Panc1 (cell line): ENCODE data around the gene KRTAP12-3. TPM values are rescaled to one million over a fixed set of nuclear protein-coding genes. Genes with fewer than 3 reads are reported as not detected.

Source experiments
- ATAC-seq: fragments of 200-7000 bp; cut with Tn5 transposase; 2 replicates; pipeline ENCODE4 v1.9.1; 2020; ENCODE audit warnings: mild to moderate bottlenecking, moderate library complexity
- BruUV-seq: library from RNA; stranded (reverse); fragments of 400-500 nt; replicated peaks from 2 replicates; lab custom pipeline; 2021; lab: Mats Ljungman, UMichigan
- CTCF ChIA-PET: fragments of 300-600 bp; sonication (Branson Sonifier 250); formaldehyde crosslinking; loops from one replicate; lab custom pipeline; 2022; ENCODE audit warnings: antibody characterized with exemption; lab: Charles Lee
- POLR2A ChIA-PET: fragments of 300-600 bp; sonication (Branson Sonifier 250); formaldehyde crosslinking; loops from one replicate; lab custom pipeline; 2022; ENCODE audit warnings: antibody characterized with exemption; lab: Charles Lee
- DNase-seq: peaks from one replicate; pipeline ENCODE4 v3.0.0-alpha.2; 2010; ENCODE audit warnings: low read depth, low spot score
- H3K27ac ChIP-seq: 2 replicates; pipeline ENCODE4 v1.5.1; 2011; ENCODE audit warnings: mild to moderate bottlenecking, low read length, inconsistent platforms
- H3K27me3 ChIP-seq: fragments of 200-500 bp; sonication (Bioruptor generic); 2 replicates; pipeline ENCODE4 v1.6.0; 2014; ENCODE audit warnings: low read length, inconsistent platforms; ENCODE audit not compliant: control insufficient read depth, insufficient read depth
- H3K36me3 ChIP-seq: fragments of 200-500 bp; sonication (Bioruptor generic); 2 replicates; pipeline ENCODE4 v1.5.1; 2014; ENCODE audit warnings: inconsistent platforms, mild to moderate bottlenecking, low read length, moderate library complexity; ENCODE audit not compliant: control insufficient read depth, insufficient read depth
- H3K4me1 ChIP-seq: 2 replicates; pipeline ENCODE4 v1.5.1; 2011; ENCODE audit warnings: inconsistent platforms, mild to moderate bottlenecking, low read length, moderate library complexity; ENCODE audit not compliant: control insufficient read depth, insufficient read depth
- H3K4me3 ChIP-seq, 2 experiments: 2 replicates each; pipeline ENCODE4 v1.5.1; 2011 to 2012; ENCODE audit warnings: low read depth in 2 of 2, low read length in 2 of 2, mild to moderate bottlenecking in 2 of 2, inconsistent platforms in 1 of 2, moderate library complexity in 1 of 2
- H3K9me3 ChIP-seq: fragments of 200-500 bp; sonication (Bioruptor generic); 2 replicates; pipeline ENCODE4 v1.5.1; 2014; ENCODE audit warnings: low read depth, mild to moderate bottlenecking, inconsistent platforms, low read length, moderate library complexity; ENCODE audit not compliant: control insufficient read depth, insufficient read depth
- CTCF ChIP-seq: fragments of 450-650 bp; IDR thresholded peaks from 2 replicates; pipeline ENCODE4 v1.5.1; 2017; ENCODE audit warnings: mild to moderate bottlenecking
- POLR2AphosphoS5 ChIP-seq: IDR thresholded peaks from 2 replicates; pipeline ENCODE4 v1.6.1; 2012; ENCODE audit warnings: mild to moderate bottlenecking, low read depth, low read length, moderate library complexity
- REST ChIP-seq, 2 experiments: IDR thresholded peaks; 2 replicates each; pipeline ENCODE4 v1.6.1; 2011 to 2012; ENCODE audit warnings: low read depth in 2 of 2, control low read depth in 1 of 2, low read length in 1 of 2, mild to moderate bottlenecking in 1 of 2, moderate library complexity in 1 of 2; ENCODE audit not compliant: insufficient read depth in 1 of 2
- SIN3A ChIP-seq: IDR thresholded peaks from 2 replicates; pipeline ENCODE4 v1.6.1; 2012; ENCODE audit warnings: low read depth, mild to moderate bottlenecking, low read length, moderate library complexity, borderline replicate concordance; ENCODE audit not compliant: insufficient read depth
- TCF7L2 ChIP-seq: IDR thresholded peaks from 2 replicates; pipeline ENCODE4 v1.6.1; 2011; ENCODE audit warnings: mild to moderate bottlenecking, low read depth, low read length, inconsistent platforms
- in situ Hi-C: cut with HindIII; loops from 2 replicates; pipeline ENCODE4 v1.10.0; 2016; ENCODE audit warnings: low sequenced_read_pairs, low pct_unique_long_range_greater_than_20kb
- intact Hi-C: fragments of 100-400 bp; cut with micrococcal nuclease; formaldehyde crosslinking; loops from one replicate; pipeline ENCODE4 v1.10.0; 2022; ENCODE audit not compliant: unreplicated experiment
- total RNA-seq: library from RNA; stranded (reverse); gene quantifications from one replicate; pipeline ENCODE4 v1.2.1, GENCODE V29; 2021; ENCODE audit not compliant: unreplicated experiment

KRTAP12-3 gene
- total RNA-seq, 1 experiment from 2014 or later, result not detected

- CTCF ChIA-PET, result no interaction called here
- POLR2A ChIA-PET, result no interaction called here
- intact Hi-C loops (no loop called here), in situ Hi-C loops (no loop called here)
- no peak for ATAC-seq
- Histone ChIP-seq H3K4me3 (no peak overlapping the region), H3K27ac (no peak overlapping the region), H3K36me3 (no peaks in the 10 kb centered on the region), H3K4me1 (no peaks in the 10 kb centered on the region), H3K9me3 (no peaks in the 10 kb centered on the region), H3K27me3 (no peaks in the 10 kb centered on the region)
- no TSS peak for BruUV-seq
- no peak for TF ChIP-seq REST (IDR thresholded peaks at IDR 0.05; ENCODE audit: insufficient read depth in 1 of 2, low read depth in 2 of 2, low read length in 1 of 2)
- TF ChIP-seq POLR2AphosphoS5, result no peak
- TF ChIP-seq TCF7L2, result no peak
- no peak for TF ChIP-seq SIN3A
- TF ChIP-seq CTCF, result no peak
- DNase-seq, result no peak
These were observed 42.6 kb downstream of the KRTAP12-3 start for GRCh38 chr21:44700101-44701022.

- no TSS peak for BruUV-seq
- POLR2A ChIA-PET, result no interaction called here
- H3K36me3 ChIP-seq, result no peaks in the 10 kb centered on the region
- in situ Hi-C loops (no loop called here), intact Hi-C loops (no loop called here)
- no peak for DNase-seq
- no peaks in the 10 kb centered on the region for H3K4me1 ChIP-seq
- H3K9me3 ChIP-seq, result no peaks in the 10 kb centered on the region
- no peak for TF ChIP-seq REST (IDR thresholded peaks at IDR 0.05; ENCODE audit: insufficient read depth in 1 of 2, low read depth in 2 of 2, low read length in 1 of 2)
- TF ChIP-seq SIN3A, result no peak
- TF ChIP-seq TCF7L2, result no peak
- TF ChIP-seq CTCF, result no peak
- TF ChIP-seq POLR2AphosphoS5, result no peak
- H3K27me3 ChIP-seq, result no peaks in the 10 kb centered on the region
- CTCF ChIA-PET, result no interaction called here
- no peak overlapping the region for H3K27ac ChIP-seq
- no peak overlapping the region for H3K4me3 ChIP-seq
- ATAC-seq, result no peak
These were observed 43.3 kb downstream of the KRTAP12-3 start for GRCh38 chr21:44701023-44701400.
